Caco-2 (cell line): ENCODE measurements around the gene GPR85. TPM values are rescaled to one million over a fixed set of nuclear protein-coding genes. Genes with fewer than 3 reads are reported as not detected.

Experiments
- Bru-seq: library from RNA; stranded (reverse); fragments of 400-500 nt; gene quantifications from one replicate; lab custom pipeline; 2021; lab: Mats Ljungman, UMichigan
- BruChase-seq, 2 experiments: library from RNA; stranded (reverse); fragments of 400-500 nt; gene quantifications; one replicate each; lab custom pipeline; 2021; lab: Mats Ljungman, UMichigan
- BruUV-seq: library from RNA; stranded (reverse); fragments of 400-500 nt; replicated peaks from 2 replicates; lab custom pipeline; 2021; lab: Mats Ljungman, UMichigan
- CTCF ChIA-PET: fragments of 300-600 bp; sonication (Branson Sonifier 250); formaldehyde crosslinking; loops from one replicate; lab custom pipeline; 2022; ENCODE audit warnings: antibody characterized with exemption; lab: Charles Lee
- POLR2A ChIA-PET: fragments of 300-600 bp; sonication (Branson Sonifier 250); formaldehyde crosslinking; loops from one replicate; lab custom pipeline; 2022; ENCODE audit warnings: antibody characterized with exemption; lab: Charles Lee
- DNase-seq, 2 experiments: peaks; one replicate each; pipeline versions ENCODE4 v3.0.0 to v3.0.0-alpha.2; 2020 to 2022
- H3K27me3 ChIP-seq: replicated peaks from 2 replicates; pipeline ENCODE4 v1.6.0; 2011; ENCODE audit warnings: low read length; ENCODE audit not compliant: control insufficient read depth, insufficient read depth
- H3K36me3 ChIP-seq: 2 replicates; pipeline ENCODE4 v1.5.1; 2011; ENCODE audit warnings: low read length; ENCODE audit not compliant: control insufficient read depth, insufficient read depth
- H3K4me1 ChIP-seq: fragments of 250-450 bp; sonication (Bioruptor Pico); 2 replicates; pipeline ENCODE4 v1.5.1; 2020; ENCODE audit warnings: mild to moderate bottlenecking
- H3K4me3 ChIP-seq: 2 replicates; pipeline ENCODE4 v1.5.1; 2011; ENCODE audit warnings: low read depth, mild to moderate bottlenecking, control low read depth, low read length
- H3K9me3 ChIP-seq: fragments of 250-450 bp; sonication (Bioruptor Pico); 2 replicates; pipeline ENCODE4 v1.5.1; 2020; ENCODE audit warnings: mild to moderate bottlenecking, moderate library complexity
- H3K27ac Mint-ChIP-seq: one replicate; pipeline ENCODE4 v1.8.0; 2022; ENCODE audit warnings: mixed read lengths; ENCODE audit not compliant: unreplicated experiment
- H3K27me3 Mint-ChIP-seq: one replicate; pipeline ENCODE4 v1.8.0; 2022; ENCODE audit warnings: mixed read lengths; ENCODE audit not compliant: insufficient read depth, unreplicated experiment
- H3K36me3 Mint-ChIP-seq: one replicate; pipeline ENCODE4 v1.8.0; 2022; ENCODE audit warnings: mild to moderate bottlenecking, mixed read lengths; ENCODE audit not compliant: insufficient read depth, unreplicated experiment
- H3K4me1 Mint-ChIP-seq: one replicate; pipeline ENCODE4 v1.8.0; 2022; ENCODE audit warnings: low read depth, mixed read lengths; ENCODE audit not compliant: unreplicated experiment
- H3K4me3 Mint-ChIP-seq: one replicate; pipeline ENCODE4 v1.8.0; 2022; ENCODE audit warnings: mild to moderate bottlenecking, moderate library complexity, mixed read lengths; ENCODE audit not compliant: unreplicated experiment
- H3K9me3 Mint-ChIP-seq: one replicate; pipeline ENCODE4 v1.8.0; 2022; ENCODE audit warnings: mixed read lengths; ENCODE audit not compliant: unreplicated experiment
- intact Hi-C: fragments of 100-400 bp; cut with micrococcal nuclease; formaldehyde crosslinking; loops from one replicate; pipeline ENCODE4 v1.10.0; 2022; ENCODE audit not compliant: unreplicated experiment
- long read RNA-seq: library from polyadenylated mRNA; stranded (forward); transcript quantifications from one replicate; pipeline ENCODE4 v2.0.0, GENCODE V29; 2022
- total RNA-seq: library from RNA; stranded (reverse); gene quantifications from 2 replicates; pipeline ENCODE4 v1.2.3, GENCODE V29; 2022
- TF ChIP-seq, protein P1 (sequence below), 2 experiments: fragments of 200-600 bp in 1 of 2; IDR thresholded peaks; 1 replicate in 1 of 2; 2 replicates in 1 of 2; pipeline versions ENCODE4 v1.5.1 to v1.8.0; 2011 to 2022; ENCODE audit warnings: antibody characterized with exemption in 1 of 2, control low read depth in 1 of 2, inconsistent platforms in 1 of 2, low read depth in 1 of 2, low read length in 1 of 2, mild to moderate bottlenecking in 1 of 2, moderate library complexity in 1 of 2; ENCODE audit not compliant: insufficient read depth in 1 of 2, severe bottlenecking in 1 of 2, unreplicated experiment in 1 of 2

GPR85 gene, protein sequence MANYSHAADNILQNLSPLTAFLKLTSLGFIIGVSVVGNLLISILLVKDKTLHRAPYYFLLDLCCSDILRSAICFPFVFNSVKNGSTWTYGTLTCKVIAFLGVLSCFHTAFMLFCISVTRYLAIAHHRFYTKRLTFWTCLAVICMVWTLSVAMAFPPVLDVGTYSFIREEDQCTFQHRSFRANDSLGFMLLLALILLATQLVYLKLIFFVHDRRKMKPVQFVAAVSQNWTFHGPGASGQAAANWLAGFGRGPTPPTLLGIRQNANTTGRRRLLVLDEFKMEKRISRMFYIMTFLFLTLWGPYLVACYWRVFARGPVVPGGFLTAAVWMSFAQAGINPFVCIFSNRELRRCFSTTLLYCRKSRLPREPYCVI
- not detected in 2 replicates for total RNA-seq
- percentile 9 among the genes with signal in this experiment for Bru-seq, nascent RNA
- BruChase-seq, experiment 1, labeled RNA remaining after a 2-hour chase, result percentile 26 among the genes with signal in this experiment
- percentile 18 among the genes with signal in this experiment for BruChase-seq, experiment 2, labeled RNA remaining after a 6-hour chase
- long read RNA-seq, partial matches to known transcripts, result 0 of 1 reads
- long read RNA-seq, other reads (novel, unspliced or antisense), result 0 of 1 reads

DNA sequence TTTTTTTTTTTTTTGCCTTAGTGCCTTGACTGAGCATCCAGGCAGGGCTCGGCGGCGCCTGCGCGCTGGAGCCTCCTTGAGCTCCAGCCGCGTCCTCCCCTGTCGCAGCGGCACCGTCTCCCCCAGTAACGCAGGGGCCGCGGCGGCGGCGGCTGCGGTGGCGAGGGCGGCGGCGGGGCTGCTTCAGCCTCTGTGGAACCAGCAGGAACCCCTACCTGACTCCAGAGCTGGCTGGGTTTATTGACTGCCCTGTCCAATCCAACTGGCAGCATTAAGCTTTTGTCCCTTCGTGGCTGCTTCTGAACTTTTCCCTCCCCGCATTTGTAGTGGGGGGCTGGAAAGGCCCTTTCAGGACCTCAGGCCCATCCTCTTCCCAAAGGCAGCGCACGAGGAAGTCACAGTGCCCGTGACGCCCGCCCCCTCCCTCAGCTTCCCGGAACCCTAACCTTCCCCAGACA is at the start of gene GPR85:
TSS of gene GPR85 (minus strand) at position 397 of the 458 bp plus-strand sequence. CDS start 2,106 bp downstream, outside the sequence.
- no peaks in the 10 kb centered on the region for H3K36me3 Mint-ChIP-seq
- TF ChIP-seq, protein P1, sequence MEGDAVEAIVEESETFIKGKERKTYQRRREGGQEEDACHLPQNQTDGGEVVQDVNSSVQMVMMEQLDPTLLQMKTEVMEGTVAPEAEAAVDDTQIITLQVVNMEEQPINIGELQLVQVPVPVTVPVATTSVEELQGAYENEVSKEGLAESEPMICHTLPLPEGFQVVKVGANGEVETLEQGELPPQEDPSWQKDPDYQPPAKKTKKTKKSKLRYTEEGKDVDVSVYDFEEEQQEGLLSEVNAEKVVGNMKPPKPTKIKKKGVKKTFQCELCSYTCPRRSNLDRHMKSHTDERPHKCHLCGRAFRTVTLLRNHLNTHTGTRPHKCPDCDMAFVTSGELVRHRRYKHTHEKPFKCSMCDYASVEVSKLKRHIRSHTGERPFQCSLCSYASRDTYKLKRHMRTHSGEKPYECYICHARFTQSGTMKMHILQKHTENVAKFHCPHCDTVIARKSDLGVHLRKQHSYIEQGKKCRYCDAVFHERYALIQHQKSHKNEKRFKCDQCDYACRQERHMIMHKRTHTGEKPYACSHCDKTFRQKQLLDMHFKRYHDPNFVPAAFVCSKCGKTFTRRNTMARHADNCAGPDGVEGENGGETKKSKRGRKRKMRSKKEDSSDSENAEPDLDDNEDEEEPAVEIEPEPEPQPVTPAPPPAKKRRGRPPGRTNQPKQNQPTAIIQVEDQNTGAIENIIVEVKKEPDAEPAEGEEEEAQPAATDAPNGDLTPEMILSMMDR (IDR thresholded peaks at IDR 0.05; ENCODE audit: insufficient read depth in 1 of 2, low read depth in 1 of 2, low read length in 1 of 2, severe bottlenecking in 1 of 2, unreplicated experiment in 1 of 2), result no peak
- ChIA-PET POLR2A (no interaction called here), CTCF (no interaction called here)
- no TSS peak for BruUV-seq
- peak in 1 of 2 experiments; percentile 29 for DNase-seq
- no peaks in the 10 kb centered on the region for H3K4me1 ChIP-seq
- H3K9me3 ChIP-seq, result no peaks in the 10 kb centered on the region
- H3K27me3 Mint-ChIP-seq, result peaks cover 5% of the 10 kb centered on the region
- no peaks in the 10 kb centered on the region for H3K4me1 Mint-ChIP-seq
- H3K27me3 ChIP-seq, result no peaks in the 10 kb centered on the region
- no peaks in the 10 kb centered on the region for H3K9me3 Mint-ChIP-seq
- intact Hi-C loops, result loop anchor here (2.0 kb wide), 1 partner anchor 32 kb away; the partner anchor contains the start of gene SMIM30
- H3K36me3 ChIP-seq, result no peaks in the 10 kb centered on the region
- H3K4me3 ChIP-seq, result peak within 1 kb of the TSS; percentile 24; the same call in 1 of the 2 replicates
- H3K4me3 Mint-ChIP-seq, result peak within 1 kb of the TSS; percentile 59
- H3K27ac Mint-ChIP-seq, result no peak within 1 kb of the TSS

DNA sequence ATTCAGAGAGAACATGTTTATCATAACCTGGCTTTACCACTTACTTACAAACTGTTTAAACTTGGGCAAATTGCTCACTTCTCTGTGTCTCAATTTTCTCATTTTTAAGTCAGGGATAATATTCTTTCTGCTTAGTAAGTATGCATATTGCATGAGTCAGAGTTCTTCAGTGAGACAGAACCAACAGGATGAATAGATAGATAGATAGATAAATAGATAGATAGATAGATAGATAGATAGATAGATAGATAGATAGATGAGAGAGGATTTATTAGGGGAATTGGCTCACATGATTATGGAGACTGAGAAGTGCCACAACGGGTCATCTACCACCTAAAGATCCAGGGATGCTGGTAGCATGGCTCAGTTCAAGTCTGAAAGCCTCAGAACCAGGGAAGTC is 47.4 kb upstream of the GPR85 start:
- no peaks in the 10 kb centered on the region for H3K36me3 Mint-ChIP-seq
- H3K4me1 Mint-ChIP-seq, result no peaks in the 10 kb centered on the region
- CTCF ChIA-PET, result no interaction called here
- Histone ChIP-seq H3K4me1 (no peaks in the 10 kb centered on the region), H3K9me3 (no peaks in the 10 kb centered on the region), H3K4me3 (no peak overlapping the region), H3K27me3 (no peaks in the 10 kb centered on the region; the same call in 1 of the 2 replicates), H3K36me3 (no peaks in the 10 kb centered on the region)
- H3K27ac Mint-ChIP-seq, result no peak overlapping the region
- DNase-seq, result no peak
- no peaks in the 10 kb centered on the region for H3K9me3 Mint-ChIP-seq
- POLR2A ChIA-PET, result no interaction called here
- no TSS peak for BruUV-seq
- H3K27me3 Mint-ChIP-seq, result peaks cover 27% of the 10 kb centered on the region
- intact Hi-C loops, result no loop called here
- TF ChIP-seq, protein P1 (IDR thresholded peaks at IDR 0.05; ENCODE audit: insufficient read depth in 1 of 2, low read depth in 1 of 2, low read length in 1 of 2, severe bottlenecking in 1 of 2, unreplicated experiment in 1 of 2), result no peak
- H3K4me3 Mint-ChIP-seq, result no peak overlapping the region

DNA sequence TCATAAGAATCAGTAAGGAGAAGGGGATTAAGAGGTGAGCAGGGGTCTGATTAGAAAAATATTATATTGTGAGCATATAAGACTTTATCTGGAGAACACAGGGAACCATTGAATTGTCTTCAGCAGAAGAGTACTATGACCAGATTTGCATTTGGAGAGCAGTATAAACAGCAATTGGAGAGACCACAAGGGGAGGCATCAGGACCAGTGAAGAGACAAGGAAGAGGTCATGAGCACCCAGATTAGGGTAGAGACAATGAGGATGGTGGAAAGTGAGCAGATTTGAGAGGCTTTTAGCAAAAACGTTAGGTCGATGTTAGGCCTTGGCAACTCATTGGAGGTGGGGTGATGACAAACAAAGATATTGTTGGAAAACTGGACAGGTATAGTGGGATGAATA is 44.7 kb upstream of the GPR85 start:
- H3K4me3 ChIP-seq, result no peak overlapping the region
- CTCF ChIA-PET, result no interaction called here
- BruUV-seq, result no TSS peak

More for the DNA sequence above, 44.7 kb upstream of the GPR85 start:
- POLR2A ChIA-PET, result interaction anchor here (0.6 kb wide), 1 partner anchor 14 kb away, joined by 3 read pairs; no protein-coding TSS in a partner anchor
- Mint-ChIP-seq H3K9me3 (no peaks in the 10 kb centered on the region), H3K4me3 (no peak overlapping the region), H3K27ac (no peak overlapping the region), H3K36me3 (no peaks in the 10 kb centered on the region), H3K27me3 (peaks cover 23% of the 10 kb centered on the region), H3K4me1 (no peaks in the 10 kb centered on the region)
- Histone ChIP-seq H3K36me3 (no peaks in the 10 kb centered on the region), H3K4me1 (no peaks in the 10 kb centered on the region), H3K27me3 (no peaks in the 10 kb centered on the region; the same call in 1 of the 2 replicates), H3K9me3 (no peaks in the 10 kb centered on the region)
- no peak for DNase-seq
- TF ChIP-seq, protein P1 (IDR thresholded peaks at IDR 0.05; ENCODE audit: insufficient read depth in 1 of 2, low read depth in 1 of 2, low read length in 1 of 2, severe bottlenecking in 1 of 2, unreplicated experiment in 1 of 2), result no peak
- intact Hi-C loops, result no loop called here
